LNCaP clone FGC (cell line): ENCODE data around the gene AP3B2.

ENCODE experiments used
- DNase-seq: peaks from one replicate; pipeline ENCODE4 v3.0.0-alpha.2; 2011; ENCODE audit warnings: low read depth
- H3K4me3 ChIP-seq: 2 replicates; pipeline ENCODE4 v1.5.1; 2011; ENCODE audit warnings: mild to moderate bottlenecking, low read depth, low read length, control low read depth
- CTCF ChIP-seq: IDR thresholded peaks from 2 replicates; pipeline ENCODE4 v1.5.1; 2012; ENCODE audit warnings: mild to moderate bottlenecking; ENCODE audit not compliant: control insufficient read depth, insufficient read depth; ENCODE audit errors: extremely low read depth

AP3B2 gene

DNA sequence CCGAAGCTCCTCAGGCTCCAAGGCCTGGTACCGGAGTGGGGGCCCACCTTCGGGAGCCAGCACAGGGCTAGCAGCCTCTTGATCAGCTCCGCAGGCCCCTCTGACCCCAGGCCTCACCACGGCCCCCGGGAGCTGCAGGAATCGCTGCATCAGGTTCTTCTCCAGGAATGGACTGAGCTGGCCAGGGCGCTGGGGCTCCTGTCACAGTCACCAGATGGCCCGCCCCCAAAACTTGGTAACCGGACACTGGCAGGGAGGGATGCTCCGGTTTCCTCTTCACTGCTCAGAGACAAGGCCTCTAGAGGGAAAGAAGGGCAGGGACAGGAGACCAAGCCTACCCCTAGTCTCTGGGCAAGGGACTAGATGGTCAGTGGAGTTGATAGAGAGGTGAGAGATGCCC lies 9.9 kb downstream of the AP3B2 start:
- TF ChIP-seq CTCF: no peak
- no peak for DNase-seq
- no peak overlapping the region for H3K4me3 ChIP-seq

DNA sequence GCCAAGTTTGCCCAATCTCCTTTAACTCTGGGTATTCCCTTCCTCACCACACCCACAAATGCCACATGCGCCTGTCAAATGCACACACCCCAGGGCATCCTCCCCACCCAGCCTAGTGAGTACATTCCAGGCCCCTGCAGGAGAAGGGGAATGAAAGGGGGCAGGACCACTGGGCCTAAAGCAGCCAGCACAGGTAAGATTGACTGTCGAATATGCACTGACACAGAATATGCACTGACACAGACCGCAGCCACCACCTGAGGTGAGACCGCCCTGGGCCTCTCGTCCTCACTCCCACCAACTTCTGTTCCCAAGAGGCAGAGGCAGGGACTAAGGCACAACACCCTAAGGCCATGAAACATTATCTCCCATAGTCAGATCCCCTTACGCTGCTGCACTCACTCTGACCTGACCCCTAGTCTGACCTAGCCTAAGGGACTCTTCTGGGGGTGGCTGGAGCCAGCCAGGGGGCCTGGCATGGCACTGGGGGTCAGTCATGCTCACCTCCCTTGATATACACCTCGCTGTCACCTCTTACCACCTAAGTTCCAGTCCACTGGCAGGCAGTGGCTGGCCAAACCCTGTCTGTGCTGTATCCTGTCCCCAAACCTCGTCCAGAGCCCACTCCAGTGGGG lies 10.8 kb downstream of the AP3B2 start:
- H3K4me3 ChIP-seq: no peak overlapping the region
- no peak for TF ChIP-seq CTCF
- no peak for DNase-seq

DNA sequence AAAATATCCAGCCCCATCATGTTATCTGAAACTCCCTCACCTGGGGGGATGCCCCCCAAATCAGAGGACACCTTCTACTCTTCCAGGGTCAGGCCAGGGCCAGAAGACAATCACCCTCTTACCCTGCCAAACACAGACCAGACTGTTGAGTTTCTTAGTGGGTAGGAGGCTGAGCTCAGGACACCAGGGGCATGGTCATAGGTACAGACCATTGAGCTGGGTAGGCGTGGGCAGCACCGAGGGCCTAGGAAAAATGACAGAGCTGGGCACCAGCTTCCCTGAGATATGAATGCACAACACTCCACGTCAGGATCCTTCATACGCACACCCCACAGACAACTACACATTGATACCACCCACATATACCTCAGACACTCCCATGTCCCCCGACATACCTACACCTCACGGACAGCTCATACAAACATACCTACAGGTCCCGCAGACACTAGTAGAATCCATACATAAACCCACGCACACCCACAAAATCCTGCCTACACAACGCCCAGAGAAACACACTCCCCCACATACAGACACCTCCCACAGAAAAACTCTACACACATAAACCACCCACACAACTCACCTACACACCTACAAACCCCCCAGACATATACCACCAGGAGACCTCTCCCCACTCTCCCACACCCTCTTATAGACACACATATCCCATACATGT lies 11.8 kb downstream of the AP3B2 start:
- H3K4me3 ChIP-seq: no peak overlapping the region
- no peak for TF ChIP-seq CTCF
- DNase-seq: no peak

GRCh38 chr15:82692171-82692570 lies 17.5 kb downstream of the AP3B2 start:
- H3K4me3 ChIP-seq: no peak overlapping the region
- no peak for DNase-seq
- TF ChIP-seq CTCF: no peak

DNA sequence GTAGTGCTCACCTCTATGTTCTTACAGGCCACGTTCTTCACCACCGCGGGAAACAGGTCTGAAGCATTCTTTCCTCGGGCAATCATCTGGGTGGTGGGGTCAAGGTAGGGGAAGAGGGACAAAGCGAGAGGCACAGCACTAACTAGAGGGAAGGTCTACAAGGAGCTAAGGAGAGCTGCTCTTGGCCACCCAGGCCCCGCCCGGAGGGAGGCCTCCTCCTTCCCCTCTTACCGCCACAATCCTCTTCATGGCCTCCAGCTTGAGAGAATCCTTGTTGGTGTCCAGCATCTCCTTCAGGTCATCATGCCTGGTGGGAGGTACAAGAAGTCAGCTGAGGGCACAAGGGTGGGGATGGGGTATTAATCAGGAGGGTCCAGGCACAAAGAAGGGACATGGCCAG lies 20.5 kb downstream of the AP3B2 start:
- no peak overlapping the region for H3K4me3 ChIP-seq
- TF ChIP-seq CTCF: no peak
- DNase-seq: no peak

- no peak overlapping the region for H3K4me3 ChIP-seq
- no peak for TF ChIP-seq CTCF
- no peak for DNase-seq
Observed at GRCh38 chr15:82688691-82689090, 21.0 kb downstream of the AP3B2 start.

GRCh38 chr15:82681371-82681770 lies 28.3 kb downstream of the AP3B2 start:
- peak overlapping the region; percentile 81 for H3K4me3 ChIP-seq
- TF ChIP-seq CTCF: no peak
- DNase-seq: no peak
